Chondrocyte (in vitro differentiated cells): ENCODE measurements around the gene CCND1. TPM values are rescaled to one million over a fixed set of nuclear protein-coding genes. Genes with fewer than 3 reads are reported as not detected.

Experiments used
- DNase-seq: peaks from one replicate; pipeline ENCODE4 v3.0.0; 2021; ENCODE audit warnings: mixed read lengths, low spot score
- H3K27ac Mint-ChIP-seq: one replicate; pipeline ENCODE4 v1.8.0; 2021; ENCODE audit warnings: mild to moderate bottlenecking, moderate library complexity, mixed read lengths; ENCODE audit not compliant: unreplicated experiment
- H3K27me3 Mint-ChIP-seq: 2 replicates; pipeline ENCODE4 v1.8.0; 2021; ENCODE audit warnings: low read depth, mixed read lengths
- H3K36me3 Mint-ChIP-seq: 2 replicates; pipeline ENCODE4 v1.8.0; 2021; ENCODE audit warnings: low read depth, mixed read lengths
- H3K4me1 Mint-ChIP-seq: 2 replicates; pipeline ENCODE4 v1.8.0; 2021; ENCODE audit warnings: low read depth, mild to moderate bottlenecking, mixed read lengths
- H3K4me3 Mint-ChIP-seq: one replicate; pipeline ENCODE4 v1.8.0; 2021; ENCODE audit warnings: mild to moderate bottlenecking, moderate library complexity, mixed read lengths; ENCODE audit not compliant: unreplicated experiment
- H3K9me3 Mint-ChIP-seq: 2 replicates; pipeline ENCODE4 v1.8.0; 2021; ENCODE audit warnings: low read depth, mixed read lengths
- long read RNA-seq: library from polyadenylated mRNA; stranded (forward); transcript quantifications from one replicate; pipeline ENCODE4 v2.0.0, GENCODE V29; 2021
- total RNA-seq: library from RNA; stranded (reverse); gene quantifications from 3 replicates; pipeline ENCODE4 v1.2.1, GENCODE V29; 2021
- TF ChIP-seq, protein P1 (sequence below): fragments of 200-600 bp; sonication (generic); IDR thresholded peaks from 2 replicates; pipeline ENCODE4 v1.5.0; 2021; ENCODE audit warnings: antibody characterized with exemption, mild to moderate bottlenecking, moderate library complexity

Gene CCND1
- total RNA-seq: 129 to 300 TPM (median 130 TPM) in 3 replicates
- long read RNA-seq, full-length matches to known transcripts: 107 of 139 reads
- long read RNA-seq, partial matches to known transcripts: 31 of 139 reads
- long read RNA-seq, other reads (novel, unspliced or antisense): 1 of 139 reads

DNA sequence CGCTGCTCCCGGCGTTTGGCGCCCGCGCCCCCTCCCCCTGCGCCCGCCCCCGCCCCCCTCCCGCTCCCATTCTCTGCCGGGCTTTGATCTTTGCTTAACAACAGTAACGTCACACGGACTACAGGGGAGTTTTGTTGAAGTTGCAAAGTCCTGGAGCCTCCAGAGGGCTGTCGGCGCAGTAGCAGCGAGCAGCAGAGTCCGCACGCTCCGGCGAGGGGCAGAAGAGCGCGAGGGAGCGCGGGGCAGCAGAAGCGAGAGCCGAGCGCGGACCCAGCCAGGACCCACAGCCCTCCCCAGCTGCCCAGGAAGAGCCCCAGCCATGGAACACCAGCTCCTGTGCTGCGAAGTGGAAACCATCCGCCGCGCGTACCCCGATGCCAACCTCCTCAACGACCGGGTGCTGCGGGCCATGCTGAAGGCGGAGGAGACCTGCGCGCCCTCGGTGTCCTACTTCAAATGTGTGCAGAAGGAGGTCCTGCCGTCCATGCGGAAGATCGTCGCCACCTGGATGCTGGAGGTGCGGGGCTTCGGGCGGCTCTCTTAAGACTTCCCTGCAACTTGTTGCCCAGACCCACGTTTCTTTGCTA is at the start of gene CCND1:
Gene CCND1, plus strand, starts transcription at position 162 of the 587 bp plus-strand sequence. Its CDS starts 158 bp downstream, at position 320.
- Mint-ChIP-seq H3K36me3 (peaks cover 2% of the 10 kb centered on the region), H3K4me1 (peaks cover 37% of the 10 kb centered on the region), H3K4me3 (peak within 1 kb of the TSS; percentile 83), H3K9me3 (no peaks in the 10 kb centered on the region), H3K27me3 (no peaks in the 10 kb centered on the region), H3K27ac (peak within 1 kb of the TSS; percentile 82)
- TF ChIP-seq, protein P1, sequence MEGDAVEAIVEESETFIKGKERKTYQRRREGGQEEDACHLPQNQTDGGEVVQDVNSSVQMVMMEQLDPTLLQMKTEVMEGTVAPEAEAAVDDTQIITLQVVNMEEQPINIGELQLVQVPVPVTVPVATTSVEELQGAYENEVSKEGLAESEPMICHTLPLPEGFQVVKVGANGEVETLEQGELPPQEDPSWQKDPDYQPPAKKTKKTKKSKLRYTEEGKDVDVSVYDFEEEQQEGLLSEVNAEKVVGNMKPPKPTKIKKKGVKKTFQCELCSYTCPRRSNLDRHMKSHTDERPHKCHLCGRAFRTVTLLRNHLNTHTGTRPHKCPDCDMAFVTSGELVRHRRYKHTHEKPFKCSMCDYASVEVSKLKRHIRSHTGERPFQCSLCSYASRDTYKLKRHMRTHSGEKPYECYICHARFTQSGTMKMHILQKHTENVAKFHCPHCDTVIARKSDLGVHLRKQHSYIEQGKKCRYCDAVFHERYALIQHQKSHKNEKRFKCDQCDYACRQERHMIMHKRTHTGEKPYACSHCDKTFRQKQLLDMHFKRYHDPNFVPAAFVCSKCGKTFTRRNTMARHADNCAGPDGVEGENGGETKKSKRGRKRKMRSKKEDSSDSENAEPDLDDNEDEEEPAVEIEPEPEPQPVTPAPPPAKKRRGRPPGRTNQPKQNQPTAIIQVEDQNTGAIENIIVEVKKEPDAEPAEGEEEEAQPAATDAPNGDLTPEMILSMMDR: peak; percentile 47
- DNase-seq: peak; percentile 94

- H3K36me3 Mint-ChIP-seq: no peaks in the 10 kb centered on the region
- H3K4me1 Mint-ChIP-seq: peaks cover 2% of the 10 kb centered on the region
- H3K9me3 Mint-ChIP-seq: no peaks in the 10 kb centered on the region
- H3K4me3 Mint-ChIP-seq: no peak overlapping the region
- DNase-seq: no peak
- no peak overlapping the region for H3K27ac Mint-ChIP-seq
- TF ChIP-seq, protein P1: no peak
- no peaks in the 10 kb centered on the region for H3K27me3 Mint-ChIP-seq
Observed at GRCh38 chr11:69592986-69593650, 47.8 kb upstream of the CCND1 start.

- Mint-ChIP-seq H3K27me3 (no peaks in the 10 kb centered on the region), H3K4me1 (no peaks in the 10 kb centered on the region), H3K4me3 (no peak overlapping the region), H3K27ac (no peak overlapping the region), H3K9me3 (no peaks in the 10 kb centered on the region), H3K36me3 (no peaks in the 10 kb centered on the region)
- DNase-seq: no peak
- TF ChIP-seq, protein P1: no peak
Observed at GRCh38 chr11:69593851-69594250, 47.1 kb upstream of the CCND1 start.

GRCh38 chr11:69594481-69594880 is 46.5 kb upstream of the CCND1 start:
- H3K9me3 Mint-ChIP-seq: no peaks in the 10 kb centered on the region

More at GRCh38 chr11:69594481-69594880, 46.5 kb upstream of the CCND1 start:
- no peak overlapping the region for H3K4me3 Mint-ChIP-seq
- H3K36me3 Mint-ChIP-seq: no peaks in the 10 kb centered on the region
- H3K27ac Mint-ChIP-seq: no peak overlapping the region
- peaks cover 2% of the 10 kb centered on the region for H3K4me1 Mint-ChIP-seq
- no peaks in the 10 kb centered on the region for H3K27me3 Mint-ChIP-seq
- no peak for DNase-seq
- TF ChIP-seq, protein P1: no peak
